Measurements from ENCODE around the gene TGDS. TPM values are rescaled to one million over a fixed set of nuclear protein-coding genes. Genes with fewer than 3 reads are reported as not detected.

Gene TGDS
- total RNA-seq, 4 donors from 2014 or later: 3.0 to 20.2 (median 9.6) TPM

DNA sequence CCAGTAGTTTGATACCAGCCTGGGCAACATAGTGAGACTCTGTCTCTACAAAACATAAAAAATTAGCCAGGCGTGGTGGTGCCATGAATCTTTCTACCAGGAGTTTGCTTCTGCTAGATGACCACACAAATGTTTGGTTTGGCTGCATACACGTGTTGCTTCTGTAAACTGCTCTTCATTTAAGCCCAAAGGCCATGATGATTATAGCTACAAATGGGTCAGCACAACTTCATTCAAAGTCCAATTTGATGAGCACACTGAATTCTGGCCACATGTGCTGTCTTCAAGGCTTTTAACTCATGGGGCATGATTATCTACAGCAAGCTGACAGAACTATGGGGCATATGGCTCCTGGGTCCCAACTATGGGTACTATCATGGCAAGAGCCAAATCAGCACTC, 70.2 kb downstream of the TGDS start:
- no peaks in the 10 kb centered on the region for H3K36me3 ChIP-seq
- no peaks in the 10 kb centered on the region for H3K4me1 ChIP-seq
- H3K4me3 ChIP-seq: no peak overlapping the region
- 60 to 81% methylated on average over 1 to 2 of the region's 2 CpGs for WGBS, 2 donors (ENCODE audit: low coverage in 1 of 2)
- in situ Hi-C loops (cut with MboI; ENCODE audit: low pct_ligation_motif_present in 1 of 4, low pct_unique_long_range_greater_than_20kb in 1 of 4, low sequenced_read_pairs in 3 of 4): no loop called here
- no peak for DNase-seq
- H3K9me3 ChIP-seq: no peaks in the 10 kb centered on the region
- no peaks in the 10 kb centered on the region for H3K27me3 ChIP-seq
- intact Hi-C loops (cut with DNase I; ENCODE audit: low total_unique reads): no loop called here
- H3K27ac ChIP-seq: no peak overlapping the region
- TF ChIP-seq POLR2AphosphoS5 (IDR thresholded peaks at IDR 0.05): no peak
- TF ChIP-seq, protein P1, sequence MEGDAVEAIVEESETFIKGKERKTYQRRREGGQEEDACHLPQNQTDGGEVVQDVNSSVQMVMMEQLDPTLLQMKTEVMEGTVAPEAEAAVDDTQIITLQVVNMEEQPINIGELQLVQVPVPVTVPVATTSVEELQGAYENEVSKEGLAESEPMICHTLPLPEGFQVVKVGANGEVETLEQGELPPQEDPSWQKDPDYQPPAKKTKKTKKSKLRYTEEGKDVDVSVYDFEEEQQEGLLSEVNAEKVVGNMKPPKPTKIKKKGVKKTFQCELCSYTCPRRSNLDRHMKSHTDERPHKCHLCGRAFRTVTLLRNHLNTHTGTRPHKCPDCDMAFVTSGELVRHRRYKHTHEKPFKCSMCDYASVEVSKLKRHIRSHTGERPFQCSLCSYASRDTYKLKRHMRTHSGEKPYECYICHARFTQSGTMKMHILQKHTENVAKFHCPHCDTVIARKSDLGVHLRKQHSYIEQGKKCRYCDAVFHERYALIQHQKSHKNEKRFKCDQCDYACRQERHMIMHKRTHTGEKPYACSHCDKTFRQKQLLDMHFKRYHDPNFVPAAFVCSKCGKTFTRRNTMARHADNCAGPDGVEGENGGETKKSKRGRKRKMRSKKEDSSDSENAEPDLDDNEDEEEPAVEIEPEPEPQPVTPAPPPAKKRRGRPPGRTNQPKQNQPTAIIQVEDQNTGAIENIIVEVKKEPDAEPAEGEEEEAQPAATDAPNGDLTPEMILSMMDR (IDR thresholded peaks at IDR 0.05): no peak
- no peak for TF ChIP-seq POLR2A (IDR thresholded peaks at IDR 0.05)
- TF ChIP-seq EP300 (IDR thresholded peaks at IDR 0.05; ENCODE audit: low read depth): no peak

- Histone ChIP-seq H3K9me3 (no peaks in the 10 kb centered on the region), H3K36me3 (no peaks in the 10 kb centered on the region), H3K27me3 (no peaks in the 10 kb centered on the region), H3K4me1 (no peaks in the 10 kb centered on the region), H3K27ac (no peak overlapping the region), H3K4me3 (no peak overlapping the region)
- no peak for DNase-seq
- TF ChIP-seq EP300 (IDR thresholded peaks at IDR 0.05; ENCODE audit: low read depth) (no peak), POLR2AphosphoS5 (IDR thresholded peaks at IDR 0.05) (no peak), POLR2A (IDR thresholded peaks at IDR 0.05) (no peak)
- TF ChIP-seq, protein P1 (IDR thresholded peaks at IDR 0.05): no peak
- intact Hi-C loops (cut with DNase I; ENCODE audit: low total_unique reads): no loop called here
- WGBS, 2 donors (ENCODE audit: low coverage in 1 of 2): 85% methylated on average over 4 to 7 of the region's 7 CpGs
- in situ Hi-C loops (cut with MboI; ENCODE audit: low pct_ligation_motif_present in 1 of 4, low pct_unique_long_range_greater_than_20kb in 1 of 4, low sequenced_read_pairs in 3 of 4): no loop called here
Measured at GRCh38 chr13:94524407-94524806, 71.5 kb downstream of the TGDS start.

Other genes starting within 250 kb of the TGDS start
- not detected for gene DCT, start 116.5 kb downstream of the TGDS start, total RNA-seq
- 1 to 10 TPM in 3 of 4 donors, under 1 TPM in 1; 0.37 to 4.9 (median 2.3) TPM for gene GPR180, start 5.7 kb upstream of the TGDS start, total RNA-seq
- not detected for gene SOX21, start 116.4 kb upstream of the TGDS start, total RNA-seq

All from transverse colon (tissue), 4 donors.